ENCODE measurements around the gene TAC4. TPM values are rescaled to one million over a fixed set of nuclear protein-coding genes. Genes with fewer than 3 reads are reported as not detected.
A peak's percentile ranks its signal among the peaks of the same experiment; 100 is the strongest.
"Not testable (repeated sequence)": the region's sequence is repeated elsewhere in the genome, so short reads cannot be mapped to it uniquely, and the experiment has no call there.

TAC4 gene
- total RNA-seq, 1 donor from 2014 or later = not detected

- ATAC-seq = no peak
- no peak for DNase-seq
- intact Hi-C loops (cut with micrococcal nuclease) = no loop called here
Measured at GRCh38 chr17:49850218-49850610, 2.3 kb upstream of the TAC4 start.

GRCh38 chr17:49848739-49849138 is 870 bp upstream of the TAC4 start:
- no peak for ATAC-seq
- DNase-seq = no peak
- intact Hi-C loops (cut with micrococcal nuclease) = loop anchor here (10.0 kb wide), 1 partner anchor 144 kb away; the partner anchor contains the start of gene SLC35B1

DNA sequence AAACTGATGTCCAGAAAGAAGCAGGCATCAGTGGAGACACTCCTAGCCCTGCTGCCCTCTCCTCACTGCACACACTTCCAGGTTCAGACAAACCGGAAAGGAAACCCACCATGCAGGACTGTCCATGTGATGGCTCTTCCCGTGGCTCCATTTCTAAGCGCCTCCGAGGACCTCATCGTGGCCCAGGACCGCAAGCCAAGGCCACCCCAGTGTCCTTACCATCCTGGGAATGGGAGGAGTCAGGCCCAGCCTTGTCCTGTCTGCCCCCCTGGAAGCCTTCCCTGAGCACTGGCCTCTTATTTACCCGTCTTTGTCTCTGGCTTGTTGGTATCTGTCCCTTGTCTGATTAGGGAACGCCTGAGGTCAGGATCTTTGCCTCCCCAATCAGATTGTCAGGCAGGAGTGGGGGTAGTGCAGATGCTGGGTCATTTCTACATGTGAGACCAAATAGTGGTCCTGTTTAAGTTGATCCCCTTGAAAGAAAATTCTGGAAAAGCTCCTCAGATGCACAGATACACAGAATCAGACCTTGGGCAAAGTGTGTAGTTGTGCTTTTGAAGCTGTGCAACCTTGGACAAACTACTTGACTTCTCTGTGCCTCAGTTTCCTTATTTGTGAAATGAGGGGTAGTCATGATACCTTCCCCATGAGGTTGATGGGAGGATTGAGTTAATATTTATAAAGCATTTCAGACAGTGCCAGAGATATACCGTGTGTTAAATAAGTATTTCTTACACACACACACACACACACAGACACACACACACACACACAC is 744 bp downstream of the TAC4 start:
- ATAC-seq = no peak
- intact Hi-C loops (cut with micrococcal nuclease) = loop anchor here (10.0 kb wide), 1 partner anchor 142 kb away; the partner anchor contains the start of gene SLC35B1
- no peak for DNase-seq

DNA sequence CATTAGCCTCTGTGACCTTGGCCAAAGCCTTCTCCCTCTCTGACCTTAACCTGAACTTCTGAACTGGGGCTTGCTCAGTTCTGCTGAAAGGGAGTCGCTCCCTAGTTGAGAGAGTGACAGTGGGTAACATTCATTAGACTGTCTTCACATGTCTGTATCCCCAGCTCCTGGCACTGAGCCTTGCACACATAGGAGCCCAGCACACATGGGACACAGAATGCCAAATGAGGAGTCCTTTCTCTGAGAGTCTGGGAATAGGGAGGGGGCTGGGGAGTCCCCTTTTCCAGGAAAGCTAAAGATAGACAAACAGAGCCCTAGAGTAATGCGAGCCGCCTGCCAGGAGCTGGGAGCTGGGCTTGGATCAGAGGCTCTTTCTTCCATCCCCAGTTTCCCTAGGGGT is 2.5 kb downstream of the TAC4 start:
- ATAC-seq (peak; percentile 92), DNase-seq (peak; percentile 78)
- intact Hi-C loops (cut with micrococcal nuclease) = loop anchor here (10.0 kb wide), 1 partner anchor 141 kb away; the partner anchor contains the start of gene SLC35B1

DNA sequence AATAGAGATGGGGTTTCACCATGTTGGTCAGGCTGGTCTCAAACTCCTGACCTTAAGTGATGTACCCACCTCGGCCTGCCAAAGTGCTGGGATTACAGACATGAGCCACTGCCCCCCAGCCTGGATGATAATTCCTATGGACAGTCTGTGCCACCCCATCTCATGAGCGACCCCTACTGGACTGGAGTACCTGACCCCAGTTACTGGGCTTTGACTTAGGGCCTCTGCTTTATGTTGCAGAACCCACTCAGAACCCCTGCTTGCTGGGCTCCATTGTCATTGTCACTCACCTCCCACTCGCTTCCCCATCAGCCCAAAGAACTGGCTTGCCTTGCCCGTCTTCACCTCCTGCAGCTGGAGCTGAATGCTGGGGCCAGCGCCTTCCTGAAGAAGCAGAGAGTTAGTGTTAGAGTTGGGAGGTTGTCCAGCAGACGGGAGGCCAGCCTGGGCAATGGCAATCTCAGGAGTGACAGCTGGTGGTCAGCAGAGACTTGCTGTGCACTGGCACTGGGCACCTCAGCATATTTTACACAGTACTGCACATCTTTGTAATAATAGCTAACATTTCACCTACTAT is 4.0 kb downstream of the TAC4 start:
- intact Hi-C loops (cut with micrococcal nuclease) = loop anchor here (10.0 kb wide), 1 partner anchor 139 kb away; the partner anchor contains the start of gene SLC35B1
- no peak for ATAC-seq
- no peak for DNase-seq

GRCh38 chr17:49842846-49843245 is 5.0 kb downstream of the TAC4 start:
- no peak for DNase-seq
- intact Hi-C loops (cut with micrococcal nuclease) = loop anchor here (10.0 kb wide), 1 partner anchor 138 kb away; the partner anchor contains the start of gene SLC35B1
- no peak for ATAC-seq

GRCh38 chr17:49842371-49842770 is 5.5 kb downstream of the TAC4 start:
- ATAC-seq (no peak), DNase-seq (no peak)
- intact Hi-C loops (cut with micrococcal nuclease) = loop anchor here (10.0 kb wide), 1 partner anchor 138 kb away; the partner anchor contains the start of gene SLC35B1

GRCh38 chr17:49841548-49841947 is 6.3 kb downstream of the TAC4 start:
- no peak for DNase-seq
- intact Hi-C loops (cut with micrococcal nuclease) = loop anchor here (10.0 kb wide), 1 partner anchor 137 kb away; the partner anchor contains the start of gene SLC35B1
- ATAC-seq = no peak

DNA sequence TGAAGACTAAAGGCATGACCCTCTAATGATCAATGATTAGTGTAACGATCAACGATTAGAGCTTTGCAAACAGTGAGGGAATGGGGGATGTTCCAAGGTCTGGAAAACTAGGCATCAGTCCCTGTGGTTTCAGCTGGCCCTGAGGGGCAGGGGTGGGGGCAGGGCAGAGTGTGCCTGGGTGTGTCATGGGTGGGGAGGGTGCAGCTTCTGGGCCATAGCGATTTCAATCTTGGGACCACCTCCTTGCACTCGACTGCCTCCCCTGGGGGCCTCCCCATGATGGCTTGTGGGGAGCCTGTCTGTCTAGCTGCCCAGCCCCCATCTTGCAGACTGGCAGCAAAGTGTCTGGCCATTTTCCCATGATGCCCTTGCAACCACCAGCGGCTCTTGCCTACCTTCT is 8.4 kb downstream of the TAC4 start:
- intact Hi-C loops (cut with micrococcal nuclease) = no loop called here
- ATAC-seq (no peak), DNase-seq (no peak)

DNA sequence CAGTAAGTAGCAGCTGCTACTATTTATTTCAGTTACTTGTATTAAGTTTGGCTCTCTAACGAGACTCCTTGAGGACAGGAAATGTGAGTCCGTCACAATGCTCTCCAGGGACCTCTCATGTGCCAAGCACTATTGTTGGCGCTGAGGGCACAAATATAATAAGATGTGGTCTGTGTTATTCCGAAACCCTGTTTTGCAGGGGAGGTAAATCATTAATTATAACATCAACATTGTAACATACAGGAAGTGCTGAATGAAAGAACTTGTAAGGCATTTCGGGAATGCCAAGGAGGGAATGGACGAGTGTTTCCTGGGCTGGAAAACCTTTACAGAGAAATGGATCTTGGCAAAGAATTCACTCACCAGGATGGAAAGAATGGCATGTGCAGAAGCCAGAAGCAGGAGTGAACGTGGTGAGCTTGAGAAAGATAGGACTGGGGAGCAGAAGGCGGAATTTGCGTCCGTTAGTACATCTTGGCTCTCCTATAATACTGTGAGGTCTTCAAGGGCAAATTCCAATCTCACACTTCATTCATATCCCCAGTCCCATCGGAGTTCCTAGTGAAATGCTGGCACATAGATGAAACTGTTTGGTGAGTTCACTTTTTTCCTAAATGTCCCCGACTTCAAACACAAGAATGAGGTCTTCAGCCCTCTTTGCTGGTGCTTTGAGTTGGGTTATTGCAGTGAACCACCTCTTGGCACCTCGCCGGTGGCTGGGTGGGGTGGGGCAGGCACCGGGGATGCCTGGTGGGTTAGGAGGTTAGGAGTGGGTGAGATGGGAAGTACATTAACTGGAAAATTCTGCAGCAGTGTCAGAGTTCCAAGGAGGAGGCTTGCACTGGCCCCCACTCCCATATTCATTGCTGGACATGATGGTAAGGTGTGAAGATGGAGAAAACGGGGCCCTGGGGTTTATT is 11.5 kb downstream of the TAC4 start:
- intact Hi-C loops (cut with micrococcal nuclease) = no loop called here
- peak; percentile 27 for ATAC-seq
- DNase-seq = no peak

DNA sequence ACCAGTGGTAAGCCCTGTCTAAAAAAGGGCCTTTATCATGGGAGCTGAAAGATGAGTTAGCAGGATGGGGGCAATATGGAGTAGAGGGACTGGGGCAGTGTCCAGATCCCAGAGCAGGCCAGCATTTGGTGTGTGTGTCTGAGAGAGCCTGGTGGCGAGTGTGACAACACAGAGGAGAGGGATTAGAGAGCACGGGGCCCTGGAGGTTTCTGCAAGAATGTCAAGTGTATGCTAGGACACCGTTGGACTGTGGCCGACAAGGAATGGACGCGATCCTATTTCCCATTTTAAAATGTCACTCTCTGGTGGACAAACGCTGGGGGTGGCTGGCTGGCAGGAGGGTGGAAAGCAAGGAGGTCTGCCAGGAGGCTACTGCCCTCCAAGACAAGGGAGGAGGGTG is 12.4 kb downstream of the TAC4 start:
- peak; percentile 10 for ATAC-seq
- intact Hi-C loops (cut with micrococcal nuclease) = no loop called here
- no peak for DNase-seq

- intact Hi-C loops (cut with micrococcal nuclease) = no loop called here
- ATAC-seq (no peak), DNase-seq (no peak)
Measured at GRCh38 chr17:49834118-49834743, 13.6 kb downstream of the TAC4 start.

DNA sequence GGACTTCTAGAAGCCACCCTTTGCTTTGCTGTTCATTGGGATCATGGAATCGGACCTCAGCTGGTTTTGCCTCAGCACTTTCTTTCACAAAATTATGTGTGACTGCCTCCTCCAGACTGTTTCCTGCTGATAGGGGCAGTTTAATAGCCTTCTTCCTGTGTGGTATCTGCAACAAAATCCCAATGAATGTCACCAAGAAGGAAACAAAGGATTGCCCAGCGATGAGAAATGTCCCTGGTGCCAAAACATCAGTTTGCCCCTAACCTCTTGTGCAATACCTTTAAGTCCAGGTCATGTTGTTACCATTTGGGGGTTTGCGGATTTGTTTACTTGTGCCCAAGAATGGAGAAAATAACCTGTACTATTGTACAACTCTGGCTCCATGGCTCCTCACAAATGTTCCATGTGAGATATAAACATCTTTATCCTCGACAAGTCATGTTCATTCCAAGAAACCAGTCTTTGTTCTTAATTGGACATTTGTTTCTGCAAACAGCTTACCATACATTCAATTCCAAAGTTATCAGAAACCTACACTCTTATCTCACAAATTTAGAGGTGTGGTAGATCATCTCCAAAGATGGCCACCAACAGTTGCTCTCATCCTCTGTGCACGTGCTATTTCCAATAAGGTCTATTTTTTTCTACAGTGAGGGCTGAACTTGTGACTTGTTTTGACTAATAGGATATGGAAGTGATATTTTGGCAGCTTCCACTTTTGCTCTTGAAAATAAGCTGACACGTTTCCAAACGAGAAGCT is 14.8 kb downstream of the TAC4 start:
- DNase-seq = no peak
- intact Hi-C loops (cut with micrococcal nuclease) = no loop called here
- no peak for ATAC-seq

- ATAC-seq (no peak), DNase-seq (no peak)
- intact Hi-C loops (cut with micrococcal nuclease) = no loop called here
Measured at GRCh38 chr17:49830605-49831004, 17.3 kb downstream of the TAC4 start.

DNA sequence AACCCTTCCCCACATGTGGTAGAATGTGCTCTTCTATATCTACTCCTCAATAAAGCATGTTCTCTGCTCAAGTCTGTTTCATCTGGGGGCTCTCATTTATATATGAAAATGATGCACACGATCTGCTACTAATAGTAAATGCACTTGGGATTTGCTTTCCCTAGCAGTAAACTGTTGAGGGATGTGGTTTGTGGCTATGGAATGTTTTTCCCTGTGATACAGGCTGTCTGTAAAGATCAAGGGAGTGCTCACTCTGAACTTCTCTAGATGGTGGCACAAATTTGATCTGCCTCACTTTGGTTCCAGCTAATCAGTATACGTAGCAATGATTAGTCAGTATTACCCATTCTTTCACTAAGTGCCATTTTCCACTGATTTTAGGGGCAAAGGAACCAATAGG is 18.8 kb downstream of the TAC4 start:
- DNase-seq (no peak), ATAC-seq (no peak)
- intact Hi-C loops (cut with micrococcal nuclease) = no loop called here

DNA sequence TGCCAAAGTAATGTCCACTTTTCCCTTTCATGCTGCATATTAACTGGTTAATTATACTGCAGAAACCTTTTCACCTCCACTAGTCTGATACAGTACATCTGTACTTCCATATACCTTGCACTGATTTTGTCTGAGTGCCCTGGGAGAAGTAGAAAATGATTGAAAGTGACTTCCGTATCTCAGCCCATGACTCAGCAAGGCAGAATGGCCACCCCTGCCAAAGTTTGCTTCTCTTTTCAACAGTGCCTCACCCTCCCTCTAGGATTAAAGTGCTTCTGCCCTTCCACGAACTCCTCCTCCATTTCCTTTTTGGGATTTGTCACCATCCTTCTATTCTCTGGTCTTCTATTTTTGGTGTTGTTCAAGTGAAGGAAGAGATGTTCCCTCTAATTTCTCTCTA is 19.5 kb downstream of the TAC4 start:
- DNase-seq (peak; percentile 46), ATAC-seq (peak; percentile 89)
- intact Hi-C loops (cut with micrococcal nuclease) = not testable (repeated sequence)

DNA sequence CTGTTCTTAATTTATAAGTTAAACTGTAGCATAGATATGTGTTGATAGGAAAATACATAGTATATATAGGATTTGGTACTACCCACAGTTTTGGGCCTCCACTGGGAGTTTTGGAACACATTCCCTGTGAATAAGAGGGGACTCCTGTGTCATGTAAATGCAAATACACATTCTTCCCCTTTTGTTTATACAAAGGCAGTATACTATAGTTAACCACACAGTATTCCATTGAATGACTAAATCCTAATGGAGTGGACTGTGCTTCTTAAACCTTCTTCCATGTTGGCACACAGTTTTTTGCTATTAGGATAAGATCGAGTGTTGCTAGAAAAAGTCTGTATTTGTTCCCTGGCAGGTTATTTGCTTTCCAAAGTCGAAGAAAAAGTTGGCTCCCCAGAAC is 22.2 kb downstream of the TAC4 start:
- ATAC-seq (no peak), DNase-seq (no peak)
- intact Hi-C loops (cut with micrococcal nuclease) = no loop called here

- ATAC-seq (no peak), DNase-seq (no peak)
- intact Hi-C loops (cut with micrococcal nuclease) = no loop called here
Measured at GRCh38 chr17:49823614-49824013, 24.3 kb downstream of the TAC4 start.

Data from left ventricle myocardium superior (tissue), 1 donor.